ENCODE results near the gene MDC1.

- TF ChIP-seq, protein P1, sequence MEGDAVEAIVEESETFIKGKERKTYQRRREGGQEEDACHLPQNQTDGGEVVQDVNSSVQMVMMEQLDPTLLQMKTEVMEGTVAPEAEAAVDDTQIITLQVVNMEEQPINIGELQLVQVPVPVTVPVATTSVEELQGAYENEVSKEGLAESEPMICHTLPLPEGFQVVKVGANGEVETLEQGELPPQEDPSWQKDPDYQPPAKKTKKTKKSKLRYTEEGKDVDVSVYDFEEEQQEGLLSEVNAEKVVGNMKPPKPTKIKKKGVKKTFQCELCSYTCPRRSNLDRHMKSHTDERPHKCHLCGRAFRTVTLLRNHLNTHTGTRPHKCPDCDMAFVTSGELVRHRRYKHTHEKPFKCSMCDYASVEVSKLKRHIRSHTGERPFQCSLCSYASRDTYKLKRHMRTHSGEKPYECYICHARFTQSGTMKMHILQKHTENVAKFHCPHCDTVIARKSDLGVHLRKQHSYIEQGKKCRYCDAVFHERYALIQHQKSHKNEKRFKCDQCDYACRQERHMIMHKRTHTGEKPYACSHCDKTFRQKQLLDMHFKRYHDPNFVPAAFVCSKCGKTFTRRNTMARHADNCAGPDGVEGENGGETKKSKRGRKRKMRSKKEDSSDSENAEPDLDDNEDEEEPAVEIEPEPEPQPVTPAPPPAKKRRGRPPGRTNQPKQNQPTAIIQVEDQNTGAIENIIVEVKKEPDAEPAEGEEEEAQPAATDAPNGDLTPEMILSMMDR (IDR thresholded peaks at IDR 0.05): peak in 4 of 7 experiments; percentile 27 to 42 (median 34)
- TF ChIP-seq POLR2A (IDR thresholded peaks at IDR 0.05): peak; percentile 79 to 97 (median 95)
Observed at GRCh38 chr6:30719791-30720737, 3.0 kb upstream of the MDC1 start, which contains the start of gene TUBB.

All from body of pancreas (tissue), 4 donors.